SU-DHL-6 (cell line): ENCODE data around the gene ARHGAP29.

ENCODE experiments used
- CTCF ChIP-seq: fragments of 200-600 bp; sonication (generic); IDR thresholded peaks from one replicate; pipeline ENCODE4 v1.5.1; 2017; ENCODE audit warnings: antibody characterized with exemption, mild to moderate bottlenecking, low read length, moderate library complexity; ENCODE audit not compliant: insufficient read depth, poor library complexity, severe bottlenecking
- EZH2phosphoT487 ChIP-seq: fragments of 200-600 bp; sonication (generic), shearing (Covaris generic); conservative IDR thresholded peaks from 2 replicates; pipeline ENCODE4 v1.6.1; 2018; ENCODE audit warnings: mild to moderate bottlenecking, antibody characterized with exemption, low read length, moderate library complexity, mixed read lengths

GRCh38 chr1:94153133-94153532 is 84.3 kb downstream of the ARHGAP29 start:
- TF ChIP-seq CTCF (no peak), EZH2phosphoT487 (no peak)
